ENCODE data around the gene DYNLT1.

DNA sequence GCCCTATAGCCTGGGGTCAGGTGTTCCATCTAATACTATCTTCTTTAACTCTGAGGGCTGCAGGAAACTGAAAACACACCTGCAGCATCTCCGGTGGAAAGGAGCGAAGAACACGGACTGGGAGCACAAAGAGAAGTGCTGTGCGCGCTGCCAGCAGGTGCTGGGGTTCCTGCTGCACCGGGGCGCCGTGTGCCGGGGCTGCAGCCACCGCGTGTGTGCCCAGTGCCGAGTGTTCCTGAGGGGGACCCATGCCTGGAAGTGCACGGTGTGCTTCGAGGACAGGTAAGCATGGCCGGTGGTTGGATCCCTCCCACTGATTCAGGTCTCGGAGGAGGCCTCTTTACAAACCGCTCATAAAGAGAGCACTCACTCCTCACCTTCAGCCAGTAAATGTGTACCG, 20.8 kb upstream of the DYNLT1 start:
- TF ChIP-seq REST (IDR thresholded peaks at IDR 0.05) = no peak
- TF ChIP-seq CTCF (IDR thresholded peaks at IDR 0.05) = no peak
- TF ChIP-seq CBX8 (IDR thresholded peaks at IDR 0.05) = no peak
- TF ChIP-seq POLR2A (IDR thresholded peaks at IDR 0.05; ENCODE audit: low read length) = no peak
- TF ChIP-seq SMC3 (IDR thresholded peaks at IDR 0.05) = no peak
- no peak for TF ChIP-seq CHD2 (IDR thresholded peaks at IDR 0.05; ENCODE audit: low read length, partially characterized antibody)
- no peak for TF ChIP-seq HDAC2 (IDR thresholded peaks at IDR 0.05)
- no peak for TF ChIP-seq MAFK (IDR thresholded peaks at IDR 0.05; ENCODE audit: partially characterized antibody)

All from A549 (cell line).